K562 (cell line): Measurements from ENCODE around the gene KLHL18. TPM values are rescaled to one million over a fixed set of nuclear protein-coding genes. Genes with fewer than 3 reads are reported as not detected.

Experiments
- ATAC-seq: fragments of 200-7000 bp; cut with Tn5 transposase; 3 replicates; pipeline ENCODE4 v1.9.1; 2020; ENCODE audit warnings: moderate library complexity
- BruUV-seq: library from RNA; stranded (reverse); fragments of 400-500 nt; replicated peaks from 2 replicates; lab custom pipeline; 2021; lab: Mats Ljungman, UMichigan
- CTCF ChIA-PET: fragments of 300-600 bp; formaldehyde crosslinking; extraction: SDS; loops from one replicate; lab custom pipeline; 2021; ENCODE audit warnings: low intra/inter-chr PET ratio; lab: Yijun Ruan, JAX
- POLR2A ChIA-PET: fragments of 300-600, 350-650 bp; sonication (Branson Sonifier 250); formaldehyde crosslinking; extraction: SDS; loops from one replicate; lab custom pipeline; 2021; ENCODE audit warnings: antibody characterized with exemption, inconsistent platforms; lab: Yijun Ruan, JAX
- DNase-seq, 4 experiments: peaks; one replicate each; pipeline versions ENCODE4 v3.0.0 to v3.0.0-alpha.2; 2011 to 2018; ENCODE audit warnings: low spot score in 3 of 4, mixed read lengths in 3 of 4; ENCODE audit errors: extremely low read depth in 1 of 4
- FAIRE-seq: peaks from 2 replicates; lab custom pipeline; 2011; peaks lifted over from hg19 to GRCh38; lab: Jason Lieb, UNC
- H2AFZ ChIP-seq: 2 replicates; pipeline ENCODE4 v1.6.0; 2011; ENCODE audit warnings: low read depth, low read length, control low read depth, inconsistent platforms
- H3K27ac ChIP-seq: fragments of 200-600 bp; 3 replicates; pipeline ENCODE4 v1.8.0; 2011; ENCODE audit warnings: low read depth, mild to moderate bottlenecking, control low read depth, inconsistent platforms, low read length, moderate library complexity, mixed read lengths; ENCODE audit errors: extremely low read depth
- H3K27me3 ChIP-seq, 2 experiments: fragments of 300-600 bp in 1 of 2; 2 replicates in 1 of 2; 3 replicates in 1 of 2; pipeline versions ENCODE4 v1.6.0 to v1.8.0; 2011; ENCODE audit warnings: inconsistent platforms in 2 of 2, low read length in 2 of 2, mild to moderate bottlenecking in 1 of 2, mixed read lengths in 1 of 2, moderate library complexity in 1 of 2; ENCODE audit not compliant: control insufficient read depth in 2 of 2, insufficient read depth in 2 of 2
- H3K36me3 ChIP-seq: fragments of 300-600 bp; 3 replicates; pipeline ENCODE4 v1.8.0; 2011; ENCODE audit warnings: mild to moderate bottlenecking, low read length, inconsistent platforms; ENCODE audit not compliant: control insufficient read depth, insufficient read depth
- H3K4me1 ChIP-seq, 2 experiments: fragments of 200-600 bp in 1 of 2; replicated peaks in 1 of 2; 2 replicates in 1 of 2; 3 replicates in 1 of 2; pipeline versions ENCODE4 v1.5.1 to v1.8.0; 2011; ENCODE audit warnings: inconsistent platforms in 2 of 2, low read length in 2 of 2, mild to moderate bottlenecking in 1 of 2, mixed read lengths in 1 of 2, moderate library complexity in 1 of 2; ENCODE audit not compliant: control insufficient read depth in 2 of 2, insufficient read depth in 2 of 2
- H3K4me2 ChIP-seq: 2 replicates; pipeline ENCODE4 v1.6.1; 2011; ENCODE audit warnings: low read length, control low read depth, inconsistent platforms, mixed read lengths; ENCODE audit not compliant: insufficient read depth
- H3K4me3 ChIP-seq: fragments of 200-600 bp; sonication (generic), shearing (Covaris generic); 2 replicates; pipeline ENCODE4 v1.5.1; 2016; ENCODE audit warnings: control low read depth, inconsistent platforms
- H3K79me2 ChIP-seq: fragments of 200-600 bp; 3 replicates; pipeline ENCODE4 v1.8.0; 2011; ENCODE audit warnings: low read length, inconsistent platforms; ENCODE audit not compliant: control insufficient read depth, insufficient read depth
- H3K9ac ChIP-seq, 2 experiments: 2 replicates each; pipeline versions ENCODE4 v1.6.0 to v1.6.1; 2011; ENCODE audit warnings: low read depth in 2 of 2, low read length in 2 of 2, control low read depth in 1 of 2, inconsistent platforms in 1 of 2, mild to moderate bottlenecking in 1 of 2, mixed read lengths in 1 of 2; ENCODE audit not compliant: insufficient read depth in 1 of 2
- H3K9me1 ChIP-seq: one replicate; pipeline ENCODE4 v1.6.0; 2011; ENCODE audit warnings: inconsistent platforms, mild to moderate bottlenecking, low read length, moderate library complexity; ENCODE audit not compliant: control insufficient read depth, insufficient read depth
- H3K9me3 ChIP-seq: replicated peaks from 2 replicates; pipeline ENCODE4 v1.5.1; 2011; ENCODE audit warnings: low read depth, low read length, inconsistent platforms; ENCODE audit not compliant: control insufficient read depth, insufficient read depth
- H4K20me1 ChIP-seq: replicated peaks from 2 replicates; pipeline ENCODE4 v1.6.1; 2011; ENCODE audit warnings: low read length, inconsistent platforms, mixed read lengths; ENCODE audit not compliant: control insufficient read depth, insufficient read depth
- MEIS2 ChIP-seq: fragments of 450-650 bp; IDR thresholded peaks from 2 replicates; pipeline ENCODE4 v1.6.1; 2014; ENCODE audit warnings: mild to moderate bottlenecking; ENCODE audit not compliant: partially characterized antibody
- SMC3 ChIP-seq: conservative IDR thresholded peaks from 2 replicates; pipeline ENCODE4 v1.6.1; 2011; ENCODE audit warnings: low read depth, low read length, improper control_type of control experiment; ENCODE audit not compliant: insufficient read depth
- SRF ChIP-seq, 2 experiments: fragments of 250-450, 450-650 bp in 1 of 2; sonication (Bioruptor Pico) in 1 of 2; sonication (generic) in 1 of 2; formaldehyde crosslinking; IDR thresholded peaks; 2 replicates each; pipeline versions ENCODE4 v1.5.0 to v1.5.1; 2020 to 2022; ENCODE audit warnings: mild to moderate bottlenecking in 1 of 2, missing genetic modification reagents in 1 of 2
- TGIF2 ChIP-seq: sonication (generic); formaldehyde crosslinking; IDR thresholded peaks from 2 replicates; pipeline ENCODE4 v1.8.1; 2022; ENCODE audit warnings: mild to moderate bottlenecking, missing genetic modification reagents, moderate library complexity
- ZNF592 ChIP-seq: fragments of 450-650 bp; IDR thresholded peaks from 2 replicates; pipeline ENCODE4 v1.6.1; 2017; ENCODE audit warnings: antibody characterized with exemption, mild to moderate bottlenecking
- WGBS: fragments of 100-300 bp; shearing (Covaris generic); methylation state at CpG from one replicate; pipeline ENCODE4 v1.1.6; 2016; ENCODE audit warnings: low coverage, mixed read lengths; ENCODE audit not compliant: insufficient coverage; ENCODE audit errors: missing lambda C conversion rate; 5-methylcytosine and 5-hydroxymethylcytosine counted together
- in situ Hi-C: fragments of 300-500 bp; cut with MboI; formaldehyde crosslinking; loops from 4 replicates; pipeline ENCODE4 v1.15.0; 2018; ENCODE audit warnings: inconsistent platforms, mixed read lengths
- intact Hi-C: fragments of 100-400 bp; cut with micrococcal nuclease; formaldehyde crosslinking; loops from 2 replicates; pipeline ENCODE4 v1.14.2; 2022
- polyA plus RNA-seq, 8 experiments: library from polyadenylated mRNA; depleted of rRNA in 4 of 8; stranded (reverse) in 5 of 8; unstranded in 3 of 8; fragments of >200 nt; fragmentation: Nextera tagmentation in 2 of 8; fragmentation: Illumina TruSeq in 1 of 8; extraction: Ambion mirVana in 2 of 8; extraction: Trizol in 1 of 8; gene quantifications; 2 replicates each; pipeline versions ENCODE4 v1.2.1 to v1.2.3, GENCODE V29; 2011 to 2014; ENCODE audit warnings: inconsistent platforms in 1 of 8, missing spikeins in 1 of 8
- total RNA-seq, 7 experiments: library from RNA; depleted of rRNA in 6 of 7; stranded (reverse); fragments of >200 nt in 6 of 7; fragmentation: Illumina TruSeq in 2 of 7; extraction: Trizol in 2 of 7; gene quantifications; 2 replicates each; pipeline versions ENCODE4 v1.2.1 to v1.2.3, GENCODE V29; 2011 to 2021; ENCODE audit warnings: low replicate concordance in 1 of 7
- TF ChIP-seq, protein P1 (sequence below), 2 experiments: fragments of 450-650 bp in 1 of 2; sonication (generic) in 1 of 2; formaldehyde crosslinking; conservative IDR thresholded peaks; 2 replicates each; pipeline versions ENCODE4 v1.4.0 to v1.8.1; 2020 to 2022; ENCODE audit warnings: mild to moderate bottlenecking in 1 of 2, missing genetic modification reagents in 1 of 2
- TF ChIP-seq, protein P2 (sequence below): sonication (generic); formaldehyde crosslinking; IDR thresholded peaks from 2 replicates; pipeline ENCODE4 v1.8.0; 2022; ENCODE audit warnings: mild to moderate bottlenecking, missing genetic modification reagents, borderline replicate concordance

KLHL18 gene
- total and polyA plus RNA-seq, 9 of the 15 experiments (the other 6 are each of a cell fraction or from before 2014, with no cell fraction given), result 26.7 to 97.5 (median 48.7) TPM

GRCh38 chr3:47339951-47340350 is 57.2 kb downstream of the KLHL18 start (continued):
- no peak for TF ChIP-seq MEIS2
- TF ChIP-seq, protein P1, sequence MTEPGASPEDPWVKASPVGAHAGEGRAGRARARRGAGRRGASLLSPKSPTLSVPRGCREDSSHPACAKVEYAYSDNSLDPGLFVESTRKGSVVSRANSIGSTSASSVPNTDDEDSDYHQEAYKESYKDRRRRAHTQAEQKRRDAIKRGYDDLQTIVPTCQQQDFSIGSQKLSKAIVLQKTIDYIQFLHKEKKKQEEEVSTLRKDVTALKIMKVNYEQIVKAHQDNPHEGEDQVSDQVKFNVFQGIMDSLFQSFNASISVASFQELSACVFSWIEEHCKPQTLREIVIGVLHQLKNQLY (CRISPR knock-in tag; conservative IDR thresholded peaks at IDR 0.05), result no peak
- TF ChIP-seq, all 486 proteins: peak for 0

GRCh38 chr3:47340866-47341265 is 58.1 kb downstream of the KLHL18 start:
- no peak for DNase-seq
- in situ Hi-C loops, result no loop called here
- ATAC-seq, result no peak
- no peak overlapping the region for H2AFZ ChIP-seq
- H3K9ac ChIP-seq, result no peak overlapping the region
- no peaks in the 10 kb centered on the region for H4K20me1 ChIP-seq
- intact Hi-C loops, result no loop called here
- no peak overlapping the region for H3K27ac ChIP-seq
- no peak for FAIRE-seq
- H3K27me3 ChIP-seq, result no peaks in the 10 kb centered on the region
- no peak overlapping the region for H3K4me3 ChIP-seq
- H3K9me3 ChIP-seq, result no peaks in the 10 kb centered on the region
- TF ChIP-seq TGIF2 (CRISPR knock-in tag) (no peak), ZNF592 (no peak), SRF (CRISPR knock-in tag; IDR thresholded peaks at IDR 0.05) (no peak), SMC3 (no peak)
- TF ChIP-seq, protein P2, sequence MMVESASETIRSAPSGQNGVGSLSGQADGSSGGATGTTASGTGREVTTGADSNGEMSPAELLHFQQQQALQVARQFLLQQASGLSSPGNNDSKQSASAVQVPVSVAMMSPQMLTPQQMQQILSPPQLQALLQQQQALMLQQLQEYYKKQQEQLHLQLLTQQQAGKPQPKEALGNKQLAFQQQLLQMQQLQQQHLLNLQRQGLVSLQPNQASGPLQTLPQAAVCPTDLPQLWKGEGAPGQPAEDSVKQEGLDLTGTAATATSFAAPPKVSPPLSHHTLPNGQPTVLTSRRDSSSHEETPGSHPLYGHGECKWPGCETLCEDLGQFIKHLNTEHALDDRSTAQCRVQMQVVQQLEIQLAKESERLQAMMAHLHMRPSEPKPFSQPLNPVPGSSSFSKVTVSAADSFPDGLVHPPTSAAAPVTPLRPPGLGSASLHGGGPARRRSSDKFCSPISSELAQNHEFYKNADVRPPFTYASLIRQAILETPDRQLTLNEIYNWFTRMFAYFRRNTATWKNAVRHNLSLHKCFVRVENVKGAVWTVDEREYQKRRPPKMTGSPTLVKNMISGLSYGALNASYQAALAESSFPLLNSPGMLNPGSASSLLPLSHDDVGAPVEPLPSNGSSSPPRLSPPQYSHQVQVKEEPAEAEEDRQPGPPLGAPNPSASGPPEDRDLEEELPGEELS (CRISPR knock-in tag), result no peak
- peaks cover under 1 to 3% of the 10 kb centered on the region in 2 experiments; a peak in 3 of 5 replicates for H3K4me1 ChIP-seq
- ChIA-PET POLR2A (interaction anchor here (0.6 to 0.8 kb wide), 2 partner anchors 19 to 312 kb away, joined by 3 to 4 read pairs; no protein-coding TSS in a partner anchor), CTCF (no interaction called here)
- no peaks in the 10 kb centered on the region for H3K79me2 ChIP-seq
- 67% methylated on average over 2 of the region's 2 CpGs for WGBS
- no peaks in the 10 kb centered on the region for H3K9me1 ChIP-seq
- no peak overlapping the region for H3K4me2 ChIP-seq
- H3K36me3 ChIP-seq, result peaks cover 96% of the 10 kb centered on the region
- BruUV-seq, result no TSS peak
